Measurements from ENCODE around the gene SULT1A3. TPM values are rescaled to one million over a fixed set of nuclear protein-coding genes. Genes with fewer than 3 reads are reported as not detected.
"Not testable (repeated sequence)": the region's sequence is repeated elsewhere in the genome, so short reads cannot be mapped to it uniquely, and the experiment has no call there.

Gene SULT1A3
- total RNA-seq, 1 donor from 2014 or later: 31.2 TPM

- no peak for DNase-seq (ENCODE audit: low spot score in 2 of 2, unreplicated experiment in 2 of 2)
- H3K36me3 Mint-ChIP-seq: peaks cover 2% of the 10 kb centered on the region
- H3K4me1 Mint-ChIP-seq: no peaks in the 10 kb centered on the region
- H3K4me3 Mint-ChIP-seq: no peak overlapping the region
- no peak overlapping the region for H3K27ac Mint-ChIP-seq
- peaks cover 2% of the 10 kb centered on the region for H3K27me3 Mint-ChIP-seq (ENCODE audit: low read depth)
- no peaks in the 10 kb centered on the region for H3K9me3 Mint-ChIP-seq
- TF ChIP-seq CTCF (IDR thresholded peaks at IDR 0.05; ENCODE audit: unreplicated experiment): no peak
Observed at GRCh38 chr16:30166202-30166902, 32.7 kb upstream of the SULT1A3 start.

- H3K27ac Mint-ChIP-seq; H3K4me1 Mint-ChIP-seq; DNase-seq (ENCODE audit: low spot score in 2 of 2, unreplicated experiment in 2 of 2); H3K36me3 Mint-ChIP-seq; H3K9me3 Mint-ChIP-seq; H3K4me3 Mint-ChIP-seq; H3K27me3 Mint-ChIP-seq (ENCODE audit: low read depth): not testable (repeated sequence)
Observed at GRCh38 chr16:30168746-30169145, 30.3 kb upstream of the SULT1A3 start.

- H3K27ac Mint-ChIP-seq; H3K27me3 Mint-ChIP-seq (ENCODE audit: low read depth); H3K4me1 Mint-ChIP-seq; H3K36me3 Mint-ChIP-seq; H3K9me3 Mint-ChIP-seq; DNase-seq (ENCODE audit: low spot score in 2 of 2, unreplicated experiment in 2 of 2); H3K4me3 Mint-ChIP-seq: not testable (repeated sequence)
Observed at GRCh38 chr16:30169416-30169815, 29.6 kb upstream of the SULT1A3 start.

- not testable (repeated sequence) for H3K4me3 Mint-ChIP-seq; H3K36me3 Mint-ChIP-seq; H3K27me3 Mint-ChIP-seq (ENCODE audit: low read depth); DNase-seq (ENCODE audit: low spot score in 2 of 2, unreplicated experiment in 2 of 2); H3K9me3 Mint-ChIP-seq; H3K27ac Mint-ChIP-seq; H3K4me1 Mint-ChIP-seq
Observed at GRCh38 chr16:30170145-30170544, 28.9 kb upstream of the SULT1A3 start.

GRCh38 chr16:30173054-30173453 is 26.0 kb upstream of the SULT1A3 start:
- H3K4me1 Mint-ChIP-seq: no peaks in the 10 kb centered on the region
- no peak for TF ChIP-seq CTCF (IDR thresholded peaks at IDR 0.05; ENCODE audit: unreplicated experiment)
- DNase-seq (ENCODE audit: low spot score in 2 of 2, unreplicated experiment in 2 of 2): no peak
- H3K9me3 Mint-ChIP-seq: no peaks in the 10 kb centered on the region
- H3K36me3 Mint-ChIP-seq: peaks cover 2% of the 10 kb centered on the region
- H3K27me3 Mint-ChIP-seq (ENCODE audit: low read depth): no peaks in the 10 kb centered on the region
- H3K27ac Mint-ChIP-seq: no peak overlapping the region
- no peak overlapping the region for H3K4me3 Mint-ChIP-seq

- DNase-seq (ENCODE audit: low spot score in 2 of 2, unreplicated experiment in 2 of 2); H3K36me3 Mint-ChIP-seq; H3K9me3 Mint-ChIP-seq; H3K27me3 Mint-ChIP-seq (ENCODE audit: low read depth); H3K4me3 Mint-ChIP-seq; H3K4me1 Mint-ChIP-seq; H3K27ac Mint-ChIP-seq: not testable (repeated sequence)
Observed at GRCh38 chr16:30176876-30177275, 22.2 kb upstream of the SULT1A3 start.

- DNase-seq (ENCODE audit: low spot score in 2 of 2, unreplicated experiment in 2 of 2): no peak
- Mint-ChIP-seq H3K36me3 (no peaks in the 10 kb centered on the region), H3K4me1 (peaks cover 4% of the 10 kb centered on the region), H3K27me3 (ENCODE audit: low read depth) (peaks cover 5% of the 10 kb centered on the region), H3K27ac (no peak overlapping the region), H3K9me3 (no peaks in the 10 kb centered on the region), H3K4me3 (no peak overlapping the region)
- TF ChIP-seq CTCF (IDR thresholded peaks at IDR 0.05; ENCODE audit: unreplicated experiment): no peak
Observed at GRCh38 chr16:30179195-30179594, 19.9 kb upstream of the SULT1A3 start.

- no peak for DNase-seq (ENCODE audit: low spot score in 2 of 2, unreplicated experiment in 2 of 2)
- no peak for TF ChIP-seq CTCF (IDR thresholded peaks at IDR 0.05; ENCODE audit: unreplicated experiment)
- Mint-ChIP-seq H3K27ac (no peak overlapping the region), H3K4me3 (no peak overlapping the region), H3K27me3 (ENCODE audit: low read depth) (peaks cover 8% of the 10 kb centered on the region), H3K4me1 (peaks cover 11% of the 10 kb centered on the region), H3K36me3 (no peaks in the 10 kb centered on the region), H3K9me3 (no peaks in the 10 kb centered on the region)
Observed at GRCh38 chr16:30179931-30180330, 19.1 kb upstream of the SULT1A3 start.
